Middle frontal gyrus (tissue), 1 donor: ENCODE data around the gene SNRNP35.
"Not testable (repeated sequence)": the region's sequence is repeated elsewhere in the genome, so short reads cannot be mapped to it uniquely, and the experiment has no call there.

Experiments used
- DNase-seq: peaks from one replicate; pipeline ENCODE4 v3.0.0-alpha.2; 2015; ENCODE audit warnings: low spot score; ENCODE audit errors: extremely low spot score

Gene SNRNP35, protein sequence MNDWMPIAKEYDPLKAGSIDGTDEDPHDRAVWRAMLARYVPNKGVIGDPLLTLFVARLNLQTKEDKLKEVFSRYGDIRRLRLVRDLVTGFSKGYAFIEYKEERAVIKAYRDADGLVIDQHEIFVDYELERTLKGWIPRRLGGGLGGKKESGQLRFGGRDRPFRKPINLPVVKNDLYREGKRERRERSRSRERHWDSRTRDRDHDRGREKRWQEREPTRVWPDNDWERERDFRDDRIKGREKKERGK

DNA sequence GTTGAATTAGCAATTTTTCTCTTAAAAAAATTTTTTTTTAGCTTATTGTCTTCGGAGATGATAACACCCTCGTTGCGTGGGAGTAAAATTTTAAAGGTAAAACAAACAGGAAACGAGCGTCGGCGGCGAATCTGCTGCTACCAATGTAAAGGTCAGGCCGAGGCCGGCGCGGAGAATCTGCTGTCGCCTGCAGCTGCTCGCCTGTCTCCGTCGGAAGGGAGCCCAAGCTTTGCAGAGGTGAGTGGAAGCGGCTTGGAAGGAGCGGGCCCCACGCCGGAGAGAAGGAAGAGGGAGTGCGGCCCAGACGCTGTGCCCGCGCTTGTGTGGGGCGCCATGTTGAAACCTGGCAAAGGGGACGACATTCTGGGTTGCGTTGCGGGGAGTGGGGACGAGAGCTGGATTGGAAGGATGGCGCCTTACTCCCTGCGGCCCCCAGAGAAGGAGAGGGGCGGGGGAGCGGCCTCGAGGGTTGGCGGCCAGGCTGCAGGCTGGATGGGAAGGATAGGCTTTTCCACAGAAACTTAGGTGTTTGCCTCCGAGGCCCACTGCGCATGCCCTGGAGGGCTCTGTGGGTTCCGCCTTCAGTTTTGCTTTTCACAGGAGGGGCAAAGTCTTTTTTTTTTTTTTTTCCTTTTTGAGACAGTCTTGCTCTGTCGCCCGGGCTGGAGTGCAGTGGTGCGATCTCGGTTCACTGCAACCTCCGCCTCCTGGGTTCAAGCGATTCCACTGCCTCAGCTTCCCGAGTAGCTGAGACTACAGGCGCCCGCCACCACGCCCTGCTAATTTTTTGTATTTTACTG lies at the start of gene SNRNP35:
SNRNP35 (plus strand) TSS at position 160 of the 800 bp plus-strand sequence. CDS start 7,402 bp downstream, outside the sequence.
- DNase-seq = peak; percentile 73

DNA sequence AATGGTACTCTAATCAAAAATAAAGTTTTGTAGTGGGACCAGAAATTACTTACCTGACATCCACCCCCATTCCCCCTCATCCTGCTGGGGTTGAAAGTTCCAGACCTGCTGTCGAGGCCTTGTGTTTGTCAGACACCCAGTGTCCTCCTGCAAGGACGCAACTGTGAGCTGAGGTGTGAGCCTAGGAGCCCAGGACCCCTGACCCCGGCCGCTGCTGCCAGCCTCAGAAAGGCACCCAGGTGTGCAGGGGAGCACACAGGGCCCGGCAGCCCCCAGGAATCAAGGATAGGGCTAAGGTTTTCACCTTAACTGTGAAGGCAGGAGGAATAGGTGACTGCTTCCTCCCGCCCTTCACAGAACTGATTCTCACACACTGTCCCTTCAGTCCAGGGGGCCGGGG lies 49.3 kb upstream of the SNRNP35 start:
- DNase-seq = not testable (repeated sequence)

DNA sequence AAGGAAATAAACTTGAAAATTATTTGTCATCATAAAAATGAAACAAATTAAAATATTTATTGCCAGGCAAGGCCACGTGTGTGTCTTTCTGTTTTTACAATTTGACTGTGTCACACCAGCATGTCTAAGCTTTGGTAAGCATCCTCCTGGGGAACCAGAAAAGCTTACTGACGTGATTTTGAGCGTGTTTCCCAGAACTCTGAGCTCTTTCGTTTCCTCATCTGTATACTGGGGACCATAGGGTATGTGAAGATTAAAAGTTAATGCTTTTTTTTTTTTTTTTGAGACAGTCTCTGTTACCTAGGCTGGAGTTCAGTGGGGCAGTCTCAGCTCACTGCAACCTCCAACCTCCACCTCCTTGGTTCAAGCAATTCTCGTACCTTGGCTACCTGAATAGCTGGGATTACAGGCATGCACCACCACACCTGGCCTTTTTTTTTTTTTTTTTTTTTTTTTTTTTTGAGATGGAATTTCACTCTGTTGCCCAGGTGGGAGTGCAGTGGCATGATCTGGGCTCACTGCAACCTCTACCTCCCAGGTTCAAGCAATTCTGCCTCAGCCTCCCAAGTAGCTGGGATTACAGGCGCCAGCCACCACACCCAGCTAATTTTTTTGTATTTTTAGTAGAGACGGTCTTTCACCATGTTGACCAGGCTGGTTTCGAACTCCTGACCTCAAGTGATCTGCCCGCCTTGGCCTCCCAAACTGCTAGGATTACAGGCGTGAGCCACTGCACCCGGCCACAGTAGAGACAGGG lies 48.5 kb upstream of the SNRNP35 start:
- not testable (repeated sequence) for DNase-seq

DNA sequence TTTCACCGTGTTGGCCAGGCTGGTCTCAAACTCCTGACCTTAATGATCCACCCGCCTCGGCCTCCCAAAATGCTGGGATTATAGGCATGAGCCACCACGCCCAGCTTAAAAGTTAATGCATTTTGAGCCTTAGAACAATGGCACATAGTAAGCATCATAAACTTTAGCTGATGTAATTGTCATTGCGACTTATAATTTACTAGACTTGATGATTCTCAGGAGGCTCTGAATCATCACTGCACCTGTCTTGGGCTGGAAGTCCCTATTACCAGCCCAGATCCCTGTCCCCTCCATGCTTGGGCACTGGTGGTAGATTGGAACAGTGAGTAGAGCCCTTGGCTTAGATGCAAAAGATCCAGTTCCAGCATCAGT lies 47.9 kb upstream of the SNRNP35 start:
- no peak for DNase-seq

DNA sequence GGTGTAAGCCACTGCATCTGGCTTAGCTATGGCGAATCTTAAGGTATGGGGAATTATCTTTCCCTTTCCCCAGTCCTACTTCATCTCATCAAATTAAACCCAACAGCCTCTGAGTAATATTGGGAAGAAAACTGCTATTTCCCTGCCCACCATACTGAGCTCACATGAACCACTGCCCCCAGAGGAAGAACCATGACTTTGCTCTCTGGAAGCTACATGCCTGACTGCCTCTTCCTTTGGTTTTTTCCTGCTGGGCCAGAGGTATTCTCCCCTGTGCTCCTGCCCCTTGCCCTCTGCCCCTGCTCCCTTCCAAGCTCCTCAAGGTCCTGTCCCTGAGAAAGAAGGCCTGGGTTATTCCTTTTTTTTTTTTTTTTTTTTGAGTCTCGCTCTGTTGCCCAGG lies 36.6 kb upstream of the SNRNP35 start:
- no peak for DNase-seq

GRCh38 chr12:123427036-123427769 lies 30.7 kb upstream of the SNRNP35 start:
- no peak for DNase-seq

GRCh38 chr12:123428591-123428990 lies 29.3 kb upstream of the SNRNP35 start:
- no peak for DNase-seq

GRCh38 chr12:123429101-123429500 lies 28.8 kb upstream of the SNRNP35 start:
- DNase-seq = not testable (repeated sequence)

- not testable (repeated sequence) for DNase-seq
These were observed 25.8 kb upstream of the SNRNP35 start for GRCh38 chr12:123431951-123432817.

DNA sequence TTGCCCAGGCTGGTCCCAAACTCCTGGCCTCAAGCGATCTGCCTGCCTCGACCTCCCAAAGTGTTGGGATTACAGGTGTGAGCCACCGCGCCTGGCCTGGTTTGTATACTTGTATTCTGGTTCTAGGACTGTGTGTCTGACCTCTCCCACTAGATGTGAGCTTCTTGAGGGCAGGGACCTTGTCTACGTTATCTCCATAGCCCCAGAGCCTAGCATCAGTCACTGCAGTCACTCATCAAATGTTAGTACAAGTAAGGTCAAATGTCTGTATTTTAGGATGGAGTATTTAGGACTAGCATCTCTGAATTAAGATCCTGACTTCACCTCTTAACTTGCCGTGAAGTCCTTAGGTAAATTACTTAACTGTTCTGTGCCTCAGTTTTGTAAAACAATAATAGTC lies 24.3 kb upstream of the SNRNP35 start:
- no peak for DNase-seq

- no peak for DNase-seq
These were observed 22.3 kb upstream of the SNRNP35 start for GRCh38 chr12:123435636-123436016.

DNA sequence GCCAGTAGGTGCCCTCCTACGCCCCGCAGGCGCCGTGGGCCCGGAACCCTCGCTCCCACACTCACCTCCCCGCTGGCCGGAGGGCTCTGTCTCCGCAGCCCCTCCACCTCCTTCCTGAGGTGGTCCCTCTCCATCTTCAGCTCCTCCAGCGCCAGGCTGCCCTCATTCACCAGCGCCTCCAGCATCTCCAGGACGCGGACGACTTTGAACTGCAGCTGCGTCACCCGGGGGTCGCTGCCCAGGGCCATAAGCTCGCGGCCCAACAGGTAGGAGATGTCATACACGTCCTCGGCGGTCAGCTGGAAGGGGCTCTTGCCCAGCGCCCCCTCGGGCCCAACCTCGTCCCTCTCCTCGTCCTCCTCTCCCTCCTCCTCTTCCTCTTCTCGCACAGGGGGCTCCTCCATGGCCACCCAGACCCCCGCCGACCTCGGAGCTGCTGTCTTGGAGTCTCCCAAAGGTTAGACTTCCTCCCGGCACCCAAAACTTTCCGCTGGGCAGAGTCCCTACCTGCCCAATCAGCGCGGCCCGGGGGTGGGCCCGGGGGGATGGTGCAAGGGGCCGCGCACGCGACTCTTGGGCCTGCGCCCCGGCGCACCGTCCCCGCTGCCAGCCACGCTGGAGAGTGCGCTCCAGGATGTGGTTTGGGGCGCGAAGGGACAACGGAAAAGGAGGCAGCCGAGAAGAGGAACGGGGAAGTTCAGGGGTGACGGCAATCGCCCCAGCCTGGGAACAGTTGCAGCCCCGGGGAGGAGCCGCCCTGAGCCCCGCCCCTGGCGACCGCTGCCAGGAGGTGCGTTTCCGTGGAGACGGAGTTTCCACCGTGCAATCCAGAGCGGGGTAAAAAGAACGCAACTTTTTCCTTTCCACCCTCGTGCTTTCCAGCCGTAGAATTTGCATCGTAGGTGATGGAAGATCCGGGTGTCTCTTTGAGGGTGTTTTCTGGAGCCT lies 21.6 kb upstream of the SNRNP35 start, which contains the start of gene RILPL2:
RILPL2 (minus strand) TSS at position 668 of the 948 bp plus-strand sequence; CDS start at position 404, 264 bp downstream.
- peak; percentile 70 for DNase-seq

GRCh38 chr12:123441523-123442164 lies 16.3 kb upstream of the SNRNP35 start:
- no peak for DNase-seq

- no peak for DNase-seq
These were observed 15.2 kb upstream of the SNRNP35 start for GRCh38 chr12:123442774-123443173.

DNA sequence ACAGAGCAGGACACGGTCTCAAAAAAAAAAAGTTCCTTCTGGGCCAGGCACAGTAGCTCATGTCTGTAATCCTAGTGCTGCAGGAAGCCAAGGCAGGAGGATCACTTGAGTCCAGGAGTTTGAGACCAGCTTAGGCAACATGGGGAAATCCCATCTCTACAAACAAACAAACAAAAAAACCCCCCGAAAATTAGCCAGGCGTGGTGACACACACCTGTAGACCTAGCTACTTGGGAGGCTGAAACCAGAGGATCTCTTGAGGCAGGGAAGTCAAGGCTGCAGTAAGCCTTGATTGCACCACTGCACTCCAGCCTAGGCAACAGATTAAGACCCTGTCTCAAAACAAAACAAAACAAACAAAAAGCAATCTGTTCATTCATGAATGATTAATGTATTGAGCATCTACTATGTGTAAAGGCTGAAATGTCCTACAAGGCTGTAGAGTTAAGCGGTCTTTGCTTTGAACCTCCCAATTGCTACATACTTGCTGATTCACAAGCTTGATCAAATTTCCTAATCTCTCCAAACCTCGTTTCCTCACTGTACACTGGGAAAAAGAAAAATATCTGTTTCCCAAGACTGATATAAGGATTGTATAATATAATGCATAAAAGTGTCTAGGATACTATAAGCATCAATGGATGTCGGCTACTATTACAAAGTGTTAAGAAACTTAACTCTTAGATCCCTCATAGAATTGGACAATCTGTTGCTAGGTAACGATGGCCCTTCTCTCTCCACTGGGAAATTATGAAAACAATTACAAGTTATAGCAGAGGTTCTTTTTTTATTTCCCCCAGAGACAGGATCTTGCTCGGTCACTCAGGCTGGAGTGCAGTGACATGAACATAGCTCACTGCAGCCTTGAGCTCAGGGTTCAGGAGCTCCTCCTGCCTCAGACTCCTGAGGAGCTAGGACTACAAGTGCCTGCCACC lies 13.6 kb upstream of the SNRNP35 start:
- DNase-seq = no peak

DNA sequence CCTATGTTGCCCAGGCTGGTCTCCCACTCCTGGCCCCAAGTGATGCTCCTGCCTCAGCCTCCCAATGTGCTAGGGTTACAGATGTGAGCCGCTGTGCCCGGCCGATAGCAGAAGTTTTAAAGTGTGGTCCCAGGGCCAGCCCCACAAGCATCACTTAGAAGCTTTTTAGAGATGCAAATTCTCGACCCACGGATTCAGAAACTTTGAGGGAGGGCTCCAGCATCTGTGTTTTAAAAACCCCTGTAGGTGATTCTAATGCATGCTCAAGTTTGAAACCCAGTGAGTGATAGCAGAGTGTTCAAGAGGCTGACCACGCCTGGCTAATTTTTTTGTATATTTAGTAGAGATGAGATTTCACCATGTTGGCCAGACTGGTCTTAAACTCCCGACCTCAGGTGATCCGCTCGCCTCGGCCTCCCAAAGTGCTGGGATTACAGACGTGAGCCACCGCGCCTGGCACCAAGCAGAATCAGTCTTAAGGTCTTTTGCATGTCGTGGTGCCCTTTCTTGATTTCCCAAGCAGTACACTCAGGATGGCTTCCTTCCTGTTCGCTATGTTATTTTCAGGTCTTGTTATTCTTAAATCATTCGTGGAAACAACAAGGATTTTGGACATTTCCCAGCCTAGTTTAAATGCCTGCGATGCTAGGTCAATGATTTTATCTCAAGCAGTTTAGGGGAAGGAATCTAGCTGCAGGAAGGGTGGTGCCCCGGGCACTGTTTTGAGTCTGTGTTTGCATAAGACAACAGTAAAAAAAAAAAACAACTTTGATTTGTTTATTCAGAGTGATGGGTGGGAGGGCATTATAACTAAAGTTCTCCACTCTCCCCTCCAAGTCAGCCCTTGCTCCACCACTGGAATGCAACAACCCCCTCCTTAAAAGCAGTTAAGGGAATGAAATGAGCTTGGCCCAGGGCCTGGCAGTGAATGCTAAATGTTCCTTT lies 12.3 kb upstream of the SNRNP35 start:
- DNase-seq = no peak
